SU-DHL-6 (cell line): ENCODE results near the gene TMEM171.

Source experiments
- CTCF ChIP-seq: fragments of 200-600 bp; sonication (generic); IDR thresholded peaks from one replicate; pipeline ENCODE4 v1.5.1; 2017; ENCODE audit warnings: antibody characterized with exemption, mild to moderate bottlenecking, low read length, moderate library complexity; ENCODE audit not compliant: insufficient read depth, poor library complexity, severe bottlenecking
- EZH2phosphoT487 ChIP-seq: fragments of 200-600 bp; sonication (generic), shearing (Covaris generic); conservative IDR thresholded peaks from 2 replicates; pipeline ENCODE4 v1.6.1; 2018; ENCODE audit warnings: mild to moderate bottlenecking, antibody characterized with exemption, low read length, moderate library complexity, mixed read lengths

- no peak for TF ChIP-seq CTCF
- TF ChIP-seq EZH2phosphoT487 = no peak
Observed at GRCh38 chr5:73118391-73118973, 1.9 kb upstream of the TMEM171 start.
